Liver (tissue), 9 donors: ENCODE results near the gene ARHGEF18. TPM values are rescaled to one million over a fixed set of nuclear protein-coding genes. Genes with fewer than 3 reads are reported as not detected.
A peak's percentile ranks its signal among the peaks of the same experiment; 100 is the strongest.

Source experiments
- DNase-seq: peaks from one replicate; pipeline ENCODE4 v3.0.0-alpha.2; 2017; ENCODE audit warnings: low spot score
- H3K27ac ChIP-seq, 2 donors: one replicate each; pipeline ENCODE4 v1.7.0; 2013; ENCODE audit warnings: inconsistent platforms in 2 of 2, low read length in 2 of 2, control low read depth in 1 of 2, low read depth in 1 of 2, mild to moderate bottlenecking in 1 of 2
- H3K27me3 ChIP-seq, 4 donors: one replicate each; pipeline versions ENCODE4 v1.6.1 to v1.7.0; 2013; ENCODE audit warnings: low read length in 3 of 4, inconsistent platforms in 1 of 4, mild to moderate bottlenecking in 1 of 4, moderate library complexity in 1 of 4; ENCODE audit not compliant: control insufficient read depth in 4 of 4, insufficient read depth in 4 of 4
- H3K36me3 ChIP-seq, 4 donors: one replicate each; pipeline versions ENCODE4 v1.6.1 to v1.7.0; 2013; ENCODE audit warnings: low read length in 3 of 4, mild to moderate bottlenecking in 3 of 4, low read depth in 1 of 4, moderate library complexity in 1 of 4; ENCODE audit not compliant: control insufficient read depth in 4 of 4, insufficient read depth in 3 of 4
- H3K4me1 ChIP-seq, 4 donors: one replicate each; pipeline versions ENCODE4 v1.6.1 to v1.7.0; 2013; ENCODE audit warnings: low read length in 3 of 4, mild to moderate bottlenecking in 3 of 4, moderate library complexity in 1 of 4; ENCODE audit not compliant: control insufficient read depth in 4 of 4, insufficient read depth in 4 of 4
- H3K4me3 ChIP-seq, 3 donors: one replicate each; pipeline versions ENCODE4 v1.6.1 to v1.7.0; 2013; ENCODE audit warnings: low read length in 3 of 3, control low read depth in 1 of 3, low read depth in 1 of 3, mild to moderate bottlenecking in 1 of 3
- H3K9ac ChIP-seq, 2 donors: one replicate each; pipeline ENCODE4 v1.7.0; 2013; ENCODE audit warnings: low read length in 2 of 2, mild to moderate bottlenecking in 2 of 2, moderate library complexity in 2 of 2, control low read depth in 1 of 2, low read depth in 1 of 2
- H3K9me3 ChIP-seq, 4 donors: one replicate each; pipeline versions ENCODE4 v1.6.1 to v1.7.0; 2013; ENCODE audit warnings: low read length in 3 of 4; ENCODE audit not compliant: control insufficient read depth in 4 of 4
- ATF3 ChIP-seq: IDR thresholded peaks from 2 replicates; pipeline ENCODE4 v1.6.1; 2016; ENCODE audit warnings: antibody characterized with exemption
- CTCF ChIP-seq: fragments of 150-350 bp; IDR thresholded peaks from 2 replicates; pipeline ENCODE4 v1.5.1; 2017; ENCODE audit warnings: improper control_type of control experiment, low read depth, low read length; ENCODE audit not compliant: missing input control
- EGR1 ChIP-seq, 2 donors: IDR thresholded peaks; 2 replicates each; pipeline ENCODE4 v1.6.1; 2016 to 2018; ENCODE audit warnings: antibody characterized with exemption in 2 of 2, low read depth in 2 of 2
- FOXA1 ChIP-seq: IDR thresholded peaks from 2 replicates; pipeline ENCODE4 v1.6.1; 2016; ENCODE audit warnings: antibody characterized with exemption
- FOXA2 ChIP-seq: IDR thresholded peaks from 2 replicates; pipeline ENCODE4 v1.6.1; 2016; ENCODE audit warnings: antibody characterized with exemption
- GABPA ChIP-seq, 2 donors: IDR thresholded peaks in 1 of 2; conservative IDR thresholded peaks in 1 of 2; 2 replicates each; pipeline ENCODE4 v1.6.1; 2016; ENCODE audit warnings: antibody characterized with exemption in 2 of 2, mild to moderate bottlenecking in 1 of 2, moderate library complexity in 1 of 2
- HNF4A ChIP-seq, 2 donors: conservative IDR thresholded peaks; 2 replicates each; pipeline ENCODE4 v1.6.1; 2016; ENCODE audit warnings: antibody characterized with exemption in 2 of 2, mild to moderate bottlenecking in 2 of 2
- JUND ChIP-seq, 2 donors: IDR thresholded peaks; 2 replicates each; pipeline ENCODE4 v1.6.1; 2016; ENCODE audit warnings: antibody characterized with exemption in 2 of 2
- MAX ChIP-seq: IDR thresholded peaks from 2 replicates; pipeline ENCODE4 v1.6.1; 2016; ENCODE audit warnings: antibody characterized with exemption
- NR2F2 ChIP-seq: IDR thresholded peaks from 2 replicates; pipeline ENCODE4 v1.6.1; 2016; ENCODE audit warnings: antibody characterized with exemption
- RAD21 ChIP-seq, 2 donors: IDR thresholded peaks; 2 replicates each; pipeline ENCODE4 v1.6.1; 2016; ENCODE audit warnings: antibody characterized with exemption in 2 of 2, mild to moderate bottlenecking in 2 of 2
- SP1 ChIP-seq: IDR thresholded peaks from 2 replicates; pipeline ENCODE4 v1.6.1; 2018; ENCODE audit warnings: antibody characterized with exemption, mild to moderate bottlenecking
- TAF1 ChIP-seq: conservative IDR thresholded peaks from 2 replicates; pipeline ENCODE4 v1.6.1; 2016; ENCODE audit warnings: antibody characterized with exemption, mild to moderate bottlenecking
- YY1 ChIP-seq: IDR thresholded peaks from 2 replicates; pipeline ENCODE4 v1.6.1; 2016; ENCODE audit warnings: antibody characterized with exemption, mild to moderate bottlenecking
- WGBS: extraction: QIAGEN DNeasy Blood & Tissue Kit; methylation state at CpG from one replicate; pipeline ENCODE4 v1.1.7; 2013; 5-methylcytosine and 5-hydroxymethylcytosine counted together
- polyA plus RNA-seq, 2 donors: library from polyadenylated mRNA; stranded (reverse) in 1 of 2; unstranded in 1 of 2; fragments of 200-250 nt in 1 of 2; fragments of >200 nt in 1 of 2; fragmentation: Nextera tagmentation in 1 of 2; extraction: Ambion mirVana in 1 of 2; gene quantifications; one replicate each; pipeline versions ENCODE4 v1.2.1 to v1.2.3, GENCODE V29; 2013 to 2015
- total RNA-seq, 2 donors: library from RNA; depleted of rRNA; stranded (reverse); fragments of >200 nt; gene quantifications; one replicate each; pipeline ENCODE4 v1.2.3, GENCODE V29; 2014
- TF ChIP-seq, protein P1 (sequence below): IDR thresholded peaks from 2 replicates; pipeline ENCODE4 v1.6.1; 2016; ENCODE audit warnings: antibody characterized with exemption, mild to moderate bottlenecking
- donor health status: healthy.
- donor health status: healthy.
- donor health status: healthy.
- donor health status: healthy.
- donor health status: healthy.

ARHGEF18 gene
- total RNA-seq: 10 to 100 TPM; 19.2 to 28.8 TPM
- polyA plus RNA-seq: 10 to 100 TPM in 1 of 2 donors, 1 to 10 TPM in 1; 3.3 to 10.6 TPM

GRCh38 chr19:7348587-7349230 lies at the start of gene ARHGEF18:
ARHGEF18 (plus strand) TSS chr19:7348937; CDS start chr19:7362891, 13,954 bp downstream.
- no peaks in the 10 kb centered on the region for H3K27me3 ChIP-seq
- peaks cover 0 to 4% (median 0%) of the 10 kb centered on the region in 4 donors for H3K9me3 ChIP-seq
- H3K27ac ChIP-seq: peak within 1 kb of the TSS in 1 of 2 donors; percentile 54
- no peak within 1 kb of the TSS for H3K4me3 ChIP-seq
- no peak for TF ChIP-seq HNF4A (conservative IDR thresholded peaks at IDR 0.05)
- no peak for TF ChIP-seq CTCF
- no peak for TF ChIP-seq SP1
- no peak for TF ChIP-seq YY1
- no peaks in the 10 kb centered on the region for H3K4me1 ChIP-seq
- H3K36me3 ChIP-seq: no peaks in the 10 kb centered on the region
- no peak within 1 kb of the TSS for H3K9ac ChIP-seq
- 74% methylated on average over 13 of the region's 13 CpGs for WGBS
- DNase-seq: no peak

DNA sequence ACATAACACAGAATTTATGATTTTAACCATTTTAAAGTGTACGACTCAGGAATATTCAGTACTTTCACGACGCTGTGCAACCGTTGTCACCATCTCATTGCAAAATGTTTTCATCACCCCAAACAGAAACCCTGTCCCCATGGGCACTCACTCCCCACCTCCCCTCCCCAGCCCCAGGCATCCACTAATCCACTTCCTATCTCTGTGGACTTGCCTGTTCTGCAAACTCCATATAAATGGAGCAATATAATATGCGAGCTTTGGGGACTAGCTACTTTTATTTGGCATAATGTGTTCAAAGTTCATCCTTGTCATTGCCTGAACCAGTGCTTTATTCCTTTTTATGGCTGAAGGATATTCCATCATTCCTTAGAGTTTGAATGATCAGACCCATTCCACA lies 47.2 kb upstream of the ARHGEF18 start:
- DNase-seq: no peak
- Histone ChIP-seq H3K27me3 (no peaks in the 10 kb centered on the region), H3K4me1 (no peaks in the 10 kb centered on the region), H3K4me3 (no peak overlapping the region), H3K9ac (no peak overlapping the region), H3K27ac (no peak overlapping the region), H3K9me3 (no peaks in the 10 kb centered on the region), H3K36me3 (no peaks in the 10 kb centered on the region)
- TF ChIP-seq EGR1 (IDR thresholded peaks at IDR 0.05; ENCODE audit: low read depth in 2 of 2) (no peak), TAF1 (no peak), FOXA2 (no peak), RAD21 (IDR thresholded peaks at IDR 0.05) (no peak), MAX (no peak), ATF3 (no peak)
- TF ChIP-seq, protein P1, sequence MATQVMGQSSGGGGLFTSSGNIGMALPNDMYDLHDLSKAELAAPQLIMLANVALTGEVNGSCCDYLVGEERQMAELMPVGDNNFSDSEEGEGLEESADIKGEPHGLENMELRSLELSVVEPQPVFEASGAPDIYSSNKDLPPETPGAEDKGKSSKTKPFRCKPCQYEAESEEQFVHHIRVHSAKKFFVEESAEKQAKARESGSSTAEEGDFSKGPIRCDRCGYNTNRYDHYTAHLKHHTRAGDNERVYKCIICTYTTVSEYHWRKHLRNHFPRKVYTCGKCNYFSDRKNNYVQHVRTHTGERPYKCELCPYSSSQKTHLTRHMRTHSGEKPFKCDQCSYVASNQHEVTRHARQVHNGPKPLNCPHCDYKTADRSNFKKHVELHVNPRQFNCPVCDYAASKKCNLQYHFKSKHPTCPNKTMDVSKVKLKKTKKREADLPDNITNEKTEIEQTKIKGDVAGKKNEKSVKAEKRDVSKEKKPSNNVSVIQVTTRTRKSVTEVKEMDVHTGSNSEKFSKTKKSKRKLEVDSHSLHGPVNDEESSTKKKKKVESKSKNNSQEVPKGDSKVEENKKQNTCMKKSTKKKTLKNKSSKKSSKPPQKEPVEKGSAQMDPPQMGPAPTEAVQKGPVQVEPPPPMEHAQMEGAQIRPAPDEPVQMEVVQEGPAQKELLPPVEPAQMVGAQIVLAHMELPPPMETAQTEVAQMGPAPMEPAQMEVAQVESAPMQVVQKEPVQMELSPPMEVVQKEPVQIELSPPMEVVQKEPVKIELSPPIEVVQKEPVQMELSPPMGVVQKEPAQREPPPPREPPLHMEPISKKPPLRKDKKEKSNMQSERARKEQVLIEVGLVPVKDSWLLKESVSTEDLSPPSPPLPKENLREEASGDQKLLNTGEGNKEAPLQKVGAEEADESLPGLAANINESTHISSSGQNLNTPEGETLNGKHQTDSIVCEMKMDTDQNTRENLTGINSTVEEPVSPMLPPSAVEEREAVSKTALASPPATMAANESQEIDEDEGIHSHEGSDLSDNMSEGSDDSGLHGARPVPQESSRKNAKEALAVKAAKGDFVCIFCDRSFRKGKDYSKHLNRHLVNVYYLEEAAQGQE: no peak
- WGBS: 83% methylated on average over 5 of the region's 5 CpGs

DNA sequence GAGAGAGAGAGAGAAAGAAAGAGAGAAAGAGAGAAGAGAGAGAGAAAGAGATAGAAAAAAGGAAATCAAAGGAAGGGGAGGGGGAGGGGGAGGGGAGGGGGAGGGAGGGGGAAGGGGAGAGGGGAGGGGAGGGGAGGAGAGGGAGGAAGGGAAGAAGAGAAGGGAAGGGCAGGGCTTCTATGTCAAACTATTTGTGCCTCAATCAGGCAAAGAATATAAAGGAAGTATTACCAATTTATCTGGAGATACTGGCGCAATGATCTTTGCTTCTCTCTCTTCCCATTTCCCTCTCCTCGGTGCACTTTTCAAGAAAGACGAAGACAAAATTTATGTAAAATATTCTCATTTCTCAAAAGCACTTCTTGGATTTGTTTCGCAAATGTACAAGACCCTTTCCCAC lies 45.3 kb upstream of the ARHGEF18 start:
- 82% methylated on average over 4 of the region's 4 CpGs for WGBS
- H3K4me3 ChIP-seq: no peak overlapping the region
- no peak overlapping the region for H3K9ac ChIP-seq
- no peaks in the 10 kb centered on the region for H3K27me3 ChIP-seq
- H3K9me3 ChIP-seq: no peaks in the 10 kb centered on the region
- DNase-seq: no peak
- no peaks in the 10 kb centered on the region for H3K4me1 ChIP-seq
- H3K36me3 ChIP-seq: no peaks in the 10 kb centered on the region
- H3K27ac ChIP-seq: no peak overlapping the region
- TF ChIP-seq, protein P1: no peak
- no peak for TF ChIP-seq GABPA (IDR thresholded peaks at IDR 0.05 in 1 of 2, conservative IDR thresholded peaks at IDR 0.05 in 1 of 2)
- TF ChIP-seq JUND (IDR thresholded peaks at IDR 0.05): no peak
- no peak for TF ChIP-seq MAX
- TF ChIP-seq NR2F2: no peak
- no peak for TF ChIP-seq CTCF
- no peak for TF ChIP-seq YY1
- TF ChIP-seq FOXA1: no peak
- TF ChIP-seq SP1: no peak
